ENCODE measurements around the gene AGPS.
A peak's percentile ranks its signal among the peaks of the same experiment; 100 is the strongest.
"Not testable (repeated sequence)": the region's sequence is repeated elsewhere in the genome, so short reads cannot be mapped to it uniquely, and the experiment has no call there.

Gene AGPS

GRCh38 chr2:177550264-177551200 is 158.0 kb downstream of the AGPS start:
- DNase-seq (ENCODE audit: low read depth): no peak
- TF ChIP-seq CTCF (conservative IDR thresholded peaks at IDR 0.05; ENCODE audit: low read depth, low read length): no peak
- no peak overlapping the region for H3K4me3 ChIP-seq (ENCODE audit: low read length)

- DNase-seq (ENCODE audit: low read depth); H3K4me3 ChIP-seq (ENCODE audit: low read length): not testable (repeated sequence)
Measured at GRCh38 chr2:177551360-177551759, 158.8 kb downstream of the AGPS start.

DNA sequence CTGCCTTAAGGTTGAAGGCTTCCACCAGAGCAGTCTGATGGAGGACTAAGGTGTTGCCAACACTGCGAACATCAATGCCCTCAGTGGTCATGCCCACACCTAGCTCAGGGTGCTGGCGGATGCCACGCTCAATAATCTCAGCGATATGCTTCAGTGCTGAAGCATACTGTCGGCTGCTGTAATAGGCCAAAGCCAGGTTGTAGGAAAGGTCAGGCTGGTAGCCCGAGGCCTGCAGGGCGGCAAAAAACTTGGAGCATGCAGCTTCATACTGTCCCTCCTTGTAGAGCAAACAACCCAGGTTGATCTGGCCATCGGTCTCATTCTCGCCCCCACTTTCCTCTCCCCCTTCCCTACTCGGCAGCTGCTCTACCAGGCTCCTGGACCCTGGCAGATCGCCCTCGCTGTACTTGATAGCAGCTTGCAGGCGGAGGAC is 159.4 kb downstream of the AGPS start:
- no peak for DNase-seq (ENCODE audit: low read depth)

GRCh38 chr2:177552422-177553175 is 160.0 kb downstream of the AGPS start:
- DNase-seq (ENCODE audit: low read depth): peak; percentile 48

More for the DNA sequence above, 159.4 kb downstream of the AGPS start:
- no peak for TF ChIP-seq CTCF (conservative IDR thresholded peaks at IDR 0.05; ENCODE audit: low read depth, low read length)
- peak overlapping the region; percentile 98 for H3K4me3 ChIP-seq (ENCODE audit: low read length)

GRCh38 chr2:177553176-177553884 is 160.8 kb downstream of the AGPS start:
- no peak for DNase-seq (ENCODE audit: low read depth)
- peak overlapping the region; percentile 98 for H3K4me3 ChIP-seq (ENCODE audit: low read length)
- no peak for TF ChIP-seq CTCF (conservative IDR thresholded peaks at IDR 0.05; ENCODE audit: low read depth, low read length)

More at GRCh38 chr2:177552422-177553175, 160.0 kb downstream of the AGPS start:
- H3K4me3 ChIP-seq (ENCODE audit: low read length): peak overlapping the region; percentile 98
- no peak for TF ChIP-seq CTCF (conservative IDR thresholded peaks at IDR 0.05; ENCODE audit: low read depth, low read length)

DNA sequence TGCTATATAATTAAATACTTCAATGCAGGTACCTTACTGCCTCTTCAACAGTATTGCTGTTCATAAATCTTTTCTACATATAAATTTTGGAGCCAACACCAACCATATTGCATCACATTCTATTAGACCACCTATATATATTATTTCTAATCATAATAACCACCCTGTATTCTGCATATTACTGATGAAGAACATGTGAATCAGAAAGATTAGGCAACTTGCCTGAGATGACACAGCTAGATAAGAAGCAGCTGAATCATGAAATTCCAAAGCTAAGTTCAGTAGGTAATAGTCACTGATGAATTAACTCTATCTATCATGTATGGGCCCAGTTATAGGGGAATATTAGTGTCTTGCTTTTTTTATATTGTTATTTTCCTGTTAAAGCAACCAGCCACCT is 161.8 kb downstream of the AGPS start:
- no peak overlapping the region for H3K4me3 ChIP-seq (ENCODE audit: low read length)
- DNase-seq (ENCODE audit: low read depth): no peak
- TF ChIP-seq CTCF (conservative IDR thresholded peaks at IDR 0.05; ENCODE audit: low read depth, low read length): no peak

GRCh38 chr2:177556153-177556552 is 163.6 kb downstream of the AGPS start:
- H3K4me3 ChIP-seq (ENCODE audit: low read length): no peak overlapping the region
- DNase-seq (ENCODE audit: low read depth): no peak
- TF ChIP-seq CTCF (conservative IDR thresholded peaks at IDR 0.05; ENCODE audit: low read depth, low read length): no peak

Measured in retinal pigment epithelial cell (primary cell).